GM23248 (cell line): Measurements from ENCODE around the gene HLA-E. TPM values are rescaled to one million over a fixed set of nuclear protein-coding genes. Genes with fewer than 3 reads are reported as not detected.

Experiments used
- DNase-seq: peaks from one replicate; pipeline ENCODE4 v3.0.0-alpha.2; 2015
- H2AFZ ChIP-seq: fragments of 200-600 bp; sonication (generic); 2 replicates; pipeline ENCODE4 v1.6.1; 2016; ENCODE audit warnings: antibody characterized with exemption
- H3F3A ChIP-seq: fragments of 200-600 bp; sonication (generic); 2 replicates; pipeline ENCODE4 v1.6.1; 2016; ENCODE audit warnings: mild to moderate bottlenecking, antibody characterized with exemption, mixed run types; ENCODE audit not compliant: insufficient read depth
- H3K27ac ChIP-seq: fragments of 200-600 bp; sonication (generic); 2 replicates; pipeline ENCODE4 v1.5.1; 2016; ENCODE audit warnings: mild to moderate bottlenecking
- H3K27me3 ChIP-seq: fragments of 200-600 bp; sonication (generic); replicated peaks from 2 replicates; pipeline ENCODE4 v1.6.1; 2016; ENCODE audit warnings: mild to moderate bottlenecking; ENCODE audit not compliant: insufficient read depth
- H3K36me3 ChIP-seq: fragments of 200-600 bp; sonication (generic); 2 replicates; pipeline ENCODE4 v1.6.1; 2016; ENCODE audit warnings: low read depth, mild to moderate bottlenecking
- H3K4me1 ChIP-seq: fragments of 200-600 bp; sonication (generic); 2 replicates; pipeline ENCODE4 v1.6.1; 2016; ENCODE audit warnings: mild to moderate bottlenecking; ENCODE audit not compliant: insufficient read depth
- H3K4me2 ChIP-seq: fragments of 200-600 bp; sonication (generic); one replicate; pipeline ENCODE4 v1.6.1; 2016; ENCODE audit warnings: mild to moderate bottlenecking; ENCODE audit not compliant: unreplicated experiment
- H3K4me3 ChIP-seq: fragments of 200-600 bp; sonication (generic); 2 replicates; pipeline ENCODE4 v1.5.1; 2016; ENCODE audit warnings: mild to moderate bottlenecking
- H3K79me2 ChIP-seq: fragments of 200-600 bp; sonication (generic); 2 replicates; pipeline ENCODE4 v1.6.1; 2016; ENCODE audit warnings: mild to moderate bottlenecking; ENCODE audit not compliant: insufficient read depth
- H3K9ac ChIP-seq: fragments of 200-600 bp; sonication (generic); 2 replicates; pipeline ENCODE4 v1.6.1; 2016; ENCODE audit warnings: mild to moderate bottlenecking
- H3K9me2 ChIP-seq: fragments of 200-600 bp; sonication (generic); 2 replicates; pipeline ENCODE4 v1.6.1; 2016; ENCODE audit warnings: mixed run types, mild to moderate bottlenecking, moderate library complexity; ENCODE audit not compliant: insufficient read depth
- H3K9me3 ChIP-seq: fragments of 200-600 bp; sonication (generic); one replicate; pipeline ENCODE4 v1.6.1; 2017; ENCODE audit warnings: low read depth
- H4K20me1 ChIP-seq: fragments of 200-600 bp; sonication (generic); 2 replicates; pipeline ENCODE4 v1.6.0; 2016; ENCODE audit not compliant: insufficient read depth
- EZH2 ChIP-seq: fragments of 200-600 bp; sonication (generic); IDR thresholded peaks from 2 replicates; pipeline ENCODE4 v1.6.1; 2018; ENCODE audit warnings: antibody characterized with exemption, mild to moderate bottlenecking; ENCODE audit not compliant: insufficient read depth, poor library complexity, severe bottlenecking
- EZH2phosphoT487 ChIP-seq: fragments of 200-600 bp; sonication (generic); IDR thresholded peaks from 2 replicates; pipeline ENCODE4 v1.6.1; 2018; ENCODE audit warnings: antibody characterized with exemption, moderate library complexity, mild to moderate bottlenecking, low read depth; ENCODE audit not compliant: insufficient read depth
- WGBS, 2 experiments: methylation state at CpG; one replicate each; pipeline ENCODE4 v1.1.6; 2015 to 2017; ENCODE audit warnings: low lambda C conversion rate in 2 of 2, low coverage in 1 of 2; ENCODE audit errors: missing lambda C conversion rate in 2 of 2; 5-methylcytosine and 5-hydroxymethylcytosine counted together
- in situ Hi-C: fragments of 300-500 bp; cut with MboI; formaldehyde crosslinking; loops from 2 replicates; pipeline ENCODE4 v1.15.0; 2020
- polyA plus RNA-seq: library from polyadenylated mRNA; unstranded; fragments of >200 nt; fragmentation: Nextera tagmentation; extraction: Ambion mirVana; gene quantifications from 2 replicates; pipeline ENCODE4 v1.2.1, GENCODE V29; 2016
- total RNA-seq: library from RNA; depleted of rRNA; stranded (reverse); fragments of >200 nt; shearing (Covaris generic); gene quantifications from 2 replicates; pipeline ENCODE4 v1.2.3, GENCODE V29; 2014

HLA-E gene
- total and polyA plus RNA-seq, 2 experiments from 2014 or later: 123 to 190 TPM

- Histone ChIP-seq H3K4me3 (no peak overlapping the region), H2AFZ (peak overlapping the region; percentile 27; the same call in 1 of the 2 replicates), H4K20me1 (no peaks in the 10 kb centered on the region), H3F3A (no peaks in the 10 kb centered on the region), H3K4me1 (peaks cover 6% of the 10 kb centered on the region; the same call in 1 of the 2 replicates), H3K79me2 (no peaks in the 10 kb centered on the region), H3K9ac (no peak overlapping the region), H3K9me3 (no peaks in the 10 kb centered on the region), H3K27me3 (no peaks in the 10 kb centered on the region), H3K4me2 (no peak overlapping the region), H3K36me3 (no peaks in the 10 kb centered on the region), H3K27ac (no peak overlapping the region), H3K9me2 (no peaks in the 10 kb centered on the region)
- in situ Hi-C loops: no loop called here
- TF ChIP-seq EZH2 (no peak), EZH2phosphoT487 (no peak)
- 85 to 87% methylated on average over 10 of the region's 10 CpGs for WGBS, 2 experiments
- DNase-seq: no peak
Observed at GRCh38 chr6:30510419-30511168, 21.3 kb downstream of the HLA-E start.

DNA sequence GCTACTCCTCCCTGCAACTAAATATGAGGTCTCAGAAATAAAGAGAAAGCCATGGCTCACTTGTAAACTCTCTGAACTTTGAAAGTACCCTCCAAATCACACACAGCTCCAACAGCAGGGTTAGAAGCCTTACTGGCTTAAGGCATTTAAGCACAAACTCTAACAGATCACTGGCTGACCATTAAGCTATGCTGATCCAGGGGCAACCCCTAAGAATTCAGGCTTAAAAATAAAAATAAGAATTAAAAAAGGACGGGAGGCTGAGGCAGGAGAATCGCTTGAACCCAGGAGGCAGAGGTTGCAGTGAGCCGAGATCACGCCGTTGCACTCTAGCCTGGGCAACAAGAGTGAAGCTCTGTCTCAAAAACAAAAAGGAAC, 21.8 kb downstream of the HLA-E start:
- no peak for TF ChIP-seq EZH2phosphoT487
- TF ChIP-seq EZH2: no peak
- Histone ChIP-seq H3K9me3 (no peaks in the 10 kb centered on the region), H2AFZ (peak overlapping the region; percentile 27; the same call in 1 of the 2 replicates), H3K9ac (no peak overlapping the region), H3K27ac (no peak overlapping the region), H4K20me1 (no peaks in the 10 kb centered on the region), H3K36me3 (no peaks in the 10 kb centered on the region), H3F3A (no peaks in the 10 kb centered on the region), H3K4me1 (peaks cover 6% of the 10 kb centered on the region; the same call in 1 of the 2 replicates), H3K4me3 (no peak overlapping the region), H3K4me2 (no peak overlapping the region), H3K79me2 (no peaks in the 10 kb centered on the region), H3K27me3 (no peaks in the 10 kb centered on the region), H3K9me2 (no peaks in the 10 kb centered on the region)
- no peak for DNase-seq
- in situ Hi-C loops: no loop called here
- WGBS, 2 experiments: 87 to 90% methylated on average over 5 of the region's 5 CpGs

- H3K4me1 ChIP-seq: peaks cover 6% of the 10 kb centered on the region; the same call in 1 of the 2 replicates
- H3K79me2 ChIP-seq: no peaks in the 10 kb centered on the region
- no peak for DNase-seq
- H2AFZ ChIP-seq: peak overlapping the region; percentile 6; the same call in 1 of the 2 replicates
- H3K27me3 ChIP-seq: no peaks in the 10 kb centered on the region
- H3K9ac ChIP-seq: no peak overlapping the region
- no peaks in the 10 kb centered on the region for H3K36me3 ChIP-seq
- H3K9me2 ChIP-seq: no peaks in the 10 kb centered on the region
- H4K20me1 ChIP-seq: no peaks in the 10 kb centered on the region
- no peak overlapping the region for H3K4me2 ChIP-seq
- no peaks in the 10 kb centered on the region for H3K9me3 ChIP-seq
- in situ Hi-C loops: no loop called here
- TF ChIP-seq EZH2phosphoT487 (no peak), EZH2 (no peak)
- H3K4me3 ChIP-seq: no peak overlapping the region
- H3K27ac ChIP-seq: no peak overlapping the region
- WGBS, 2 experiments: 89 to 90% methylated on average over 2 of the region's 2 CpGs
- H3F3A ChIP-seq: no peaks in the 10 kb centered on the region
Observed at GRCh38 chr6:30513451-30513850, 24.1 kb downstream of the HLA-E start.

GRCh38 chr6:30515106-30515505, 25.8 kb downstream of the HLA-E start:
- H3K36me3 ChIP-seq: no peaks in the 10 kb centered on the region
- H3K9me2 ChIP-seq: no peaks in the 10 kb centered on the region
- H3F3A ChIP-seq: no peaks in the 10 kb centered on the region
- no peaks in the 10 kb centered on the region for H3K9me3 ChIP-seq
- H2AFZ ChIP-seq: peak overlapping the region; percentile 93
- no peak for TF ChIP-seq EZH2phosphoT487
- no peak for TF ChIP-seq EZH2
- in situ Hi-C loops: no loop called here
- H4K20me1 ChIP-seq: no peaks in the 10 kb centered on the region
- DNase-seq: no peak
- no peaks in the 10 kb centered on the region for H3K4me1 ChIP-seq
- H3K9ac ChIP-seq: no peak overlapping the region
- WGBS, 2 experiments: 41 to 48% methylated on average over 4 of the region's 4 CpGs
- no peaks in the 10 kb centered on the region for H3K79me2 ChIP-seq
- H3K27me3 ChIP-seq: no peaks in the 10 kb centered on the region
- no peak overlapping the region for H3K27ac ChIP-seq
- no peak overlapping the region for H3K4me2 ChIP-seq
- no peak overlapping the region for H3K4me3 ChIP-seq
